GM23338 (cell line): ENCODE data around the gene CDH4. TPM values are rescaled to one million over a fixed set of nuclear protein-coding genes. Genes with fewer than 3 reads are reported as not detected.

Experiments used
- ATAC-seq: fragments of 200-7000 bp; cut with Tn5 transposase; 3 replicates; pipeline ENCODE4 v1.9.1; 2020
- DNase-seq: peaks from one replicate; pipeline ENCODE4 v3.0.0-alpha.2; 2015; ENCODE audit warnings: low spot score
- H2AFZ ChIP-seq: fragments of 200-600 bp; sonication (generic); 2 replicates; pipeline ENCODE4 v1.8.0; 2016; ENCODE audit warnings: antibody characterized with exemption, mild to moderate bottlenecking, moderate library complexity
- H3F3A ChIP-seq: fragments of 200-600 bp; sonication (generic); replicated peaks from 2 replicates; pipeline ENCODE4 v1.8.0; 2017; ENCODE audit warnings: antibody characterized with exemption, mixed run types, low read depth
- H3K27ac ChIP-seq: fragments of 200-600 bp; sonication (generic); 2 replicates; pipeline ENCODE4 v1.6.1; 2016; ENCODE audit warnings: low read depth
- H3K27me3 ChIP-seq: fragments of 200-600 bp; sonication (generic); 2 replicates; pipeline ENCODE4 v1.8.0; 2016; ENCODE audit warnings: mild to moderate bottlenecking, mixed run types, moderate library complexity; ENCODE audit not compliant: insufficient read depth
- H3K36me3 ChIP-seq: fragments of 200-600 bp; sonication (generic); 2 replicates; pipeline ENCODE4 v1.8.0; 2016; ENCODE audit warnings: mild to moderate bottlenecking; ENCODE audit not compliant: insufficient read depth
- H3K4me1 ChIP-seq: fragments of 200-600 bp; sonication (generic); 2 replicates; pipeline ENCODE4 v1.8.0; 2016; ENCODE audit warnings: mild to moderate bottlenecking, moderate library complexity; ENCODE audit not compliant: insufficient read depth
- H3K4me2 ChIP-seq: fragments of 200-600 bp; sonication (generic); 2 replicates; pipeline ENCODE4 v1.7.1; 2017; ENCODE audit warnings: mixed run types
- H3K4me3 ChIP-seq: fragments of 200-600 bp; sonication (generic); 2 replicates; pipeline ENCODE4 v1.6.1; 2016; ENCODE audit warnings: mixed run types
- H3K79me2 ChIP-seq: fragments of 200-600 bp; sonication (generic); replicated peaks from 2 replicates; pipeline ENCODE4 v1.8.0; 2017; ENCODE audit warnings: mild to moderate bottlenecking; ENCODE audit not compliant: insufficient read depth
- H3K9me2 ChIP-seq: fragments of 200-600 bp; sonication (generic); 2 replicates; pipeline ENCODE4 v1.8.0; 2017; ENCODE audit not compliant: insufficient read depth
- H4K20me1 ChIP-seq: fragments of 200-600 bp; sonication (generic); replicated peaks from 2 replicates; pipeline ENCODE4 v1.8.0; 2017; ENCODE audit warnings: mild to moderate bottlenecking; ENCODE audit not compliant: insufficient read depth
- H3K27ac Mint-ChIP-seq: 2 replicates; pipeline ENCODE4 v1.8.0; 2020; ENCODE audit warnings: inconsistent platforms, mild to moderate bottlenecking, moderate library complexity, mixed read lengths
- H3K27me3 Mint-ChIP-seq: 3 replicates; pipeline ENCODE4 v1.8.0; 2022; ENCODE audit warnings: low read depth, mild to moderate bottlenecking, moderate library complexity, mixed read lengths, inconsistent platforms; ENCODE audit not compliant: insufficient read depth, poor library complexity
- H3K36me3 Mint-ChIP-seq: 3 replicates; pipeline ENCODE4 v1.8.0; 2021; ENCODE audit warnings: low read depth, mild to moderate bottlenecking, inconsistent platforms, moderate library complexity, mixed read lengths
- H3K4me1 Mint-ChIP-seq: 3 replicates; pipeline ENCODE4 v1.8.0; 2020; ENCODE audit warnings: mild to moderate bottlenecking, inconsistent platforms, mixed read lengths
- H3K4me3 Mint-ChIP-seq: 3 replicates; pipeline ENCODE4 v1.8.0; 2021; ENCODE audit warnings: moderate library complexity, mild to moderate bottlenecking, inconsistent platforms, mixed read lengths
- H3K9me3 Mint-ChIP-seq: 3 replicates; pipeline ENCODE4 v1.8.0; 2020; ENCODE audit warnings: moderate library complexity, mild to moderate bottlenecking, inconsistent platforms, mixed read lengths
- CREB1 ChIP-seq: fragments of 250-450 bp; sonication (Bioruptor Pico); IDR thresholded peaks from 2 replicates; pipeline ENCODE4 v1.5.0; 2020; ENCODE audit warnings: low read depth, mild to moderate bottlenecking, moderate library complexity
- CTCF ChIP-seq, 2 experiments: fragments of 200-600 bp in 1 of 2; sonication (generic) in 1 of 2; conservative IDR thresholded peaks; 2 replicates each; pipeline versions ENCODE4 v1.5.1 to v1.6.1; 2016 to 2017; ENCODE audit warnings: antibody characterized with exemption in 2 of 2, low read depth in 2 of 2, mild to moderate bottlenecking in 2 of 2, moderate library complexity in 1 of 2
- EZH2 ChIP-seq: fragments of 200-600 bp; sonication (generic); IDR thresholded peaks from one replicate; pipeline ENCODE4 v1.8.0; 2017; ENCODE audit warnings: antibody characterized with exemption, mild to moderate bottlenecking, low read depth; ENCODE audit not compliant: unreplicated experiment
- EZH2phosphoT487 ChIP-seq: fragments of 200-600 bp; sonication (generic); IDR thresholded peaks from one replicate; pipeline ENCODE4 v1.8.1; 2018; ENCODE audit warnings: antibody characterized with exemption; ENCODE audit not compliant: unreplicated experiment
- JUNB ChIP-seq: IDR thresholded peaks from one replicate; pipeline ENCODE4 v1.6.1; 2016; ENCODE audit warnings: antibody characterized with exemption; ENCODE audit not compliant: unreplicated experiment
- NANOG ChIP-seq: IDR thresholded peaks from 2 replicates; pipeline ENCODE4 v1.6.1; 2016; ENCODE audit warnings: antibody characterized with exemption, borderline replicate concordance
- POLR2AphosphoS5 ChIP-seq: IDR thresholded peaks from 2 replicates; pipeline ENCODE4 v1.6.1; 2016; ENCODE audit warnings: antibody characterized with exemption, low read depth
- STAT1 ChIP-seq: IDR thresholded peaks from one replicate; pipeline ENCODE4 v1.6.1; 2016; ENCODE audit warnings: antibody characterized with exemption; ENCODE audit not compliant: unreplicated experiment
- ZNF114 ChIP-seq: fragments of 250-450 bp; sonication (Bioruptor Pico); IDR thresholded peaks from 2 replicates; pipeline ENCODE4 v1.5.0; 2020; ENCODE audit warnings: mild to moderate bottlenecking, moderate library complexity
- ZNF331 ChIP-seq: fragments of 250-450 bp; sonication (Bioruptor Pico); IDR thresholded peaks from 2 replicates; pipeline ENCODE4 v1.5.0; 2020; ENCODE audit warnings: low read depth, mild to moderate bottlenecking, moderate library complexity
- polyA plus RNA-seq: library from polyadenylated mRNA; unstranded; fragments of >200 nt; fragmentation: Nextera tagmentation; extraction: Ambion mirVana; gene quantifications from 2 replicates; pipeline ENCODE4 v1.2.1, GENCODE V29; 2016
- total RNA-seq: library from RNA; depleted of rRNA; stranded (reverse); fragments of >200 nt; shearing (Covaris generic); gene quantifications from 2 replicates; pipeline ENCODE4 v1.2.3, GENCODE V29; 2014
- TF ChIP-seq, protein P1 (sequence below): IDR thresholded peaks from one replicate; pipeline ENCODE4 v1.6.1; 2018; ENCODE audit warnings: antibody characterized with exemption; ENCODE audit not compliant: unreplicated experiment
- TF ChIP-seq, protein P2 (sequence below): fragments of 250-450 bp; sonication (Bioruptor Pico); IDR thresholded peaks from 2 replicates; pipeline ENCODE4 v1.5.0; 2020; ENCODE audit warnings: mild to moderate bottlenecking, moderate library complexity
- TF ChIP-seq, protein P3 (sequence below): IDR thresholded peaks from 2 replicates; pipeline ENCODE4 v1.6.1; 2016; ENCODE audit warnings: antibody characterized with exemption

CDH4 gene
- total and polyA plus RNA-seq, 2 experiments from 2014 or later, result 1.2 to 4.2 TPM

- H3K4me3 ChIP-seq, result no peak overlapping the region
- H3K27ac Mint-ChIP-seq, result no peak overlapping the region
- H4K20me1 ChIP-seq, result 0 out of 2 replicates have a peak, but pooled peaks cover 2% of the 10 kb centered on the region
- peaks cover 1% of the 10 kb centered on the region; the same call in 1 of the 3 replicates for H3K9me3 Mint-ChIP-seq
- no peaks in the 10 kb centered on the region for H3F3A ChIP-seq
- H3K36me3 Mint-ChIP-seq, result no peaks in the 10 kb centered on the region
- H3K27me3 Mint-ChIP-seq, result peaks cover 7% of the 10 kb centered on the region
- no peak overlapping the region for H3K4me2 ChIP-seq
- H3K4me1 Mint-ChIP-seq, result no peaks in the 10 kb centered on the region; the same call in 2 of the 3 replicates
- H3K36me3 ChIP-seq, result no peaks in the 10 kb centered on the region
- no peaks in the 10 kb centered on the region for H3K9me2 ChIP-seq
- no peak for TF ChIP-seq STAT1
- TF ChIP-seq ZNF114 (CRISPR knock-in tag), result no peak
- TF ChIP-seq, protein P1, sequence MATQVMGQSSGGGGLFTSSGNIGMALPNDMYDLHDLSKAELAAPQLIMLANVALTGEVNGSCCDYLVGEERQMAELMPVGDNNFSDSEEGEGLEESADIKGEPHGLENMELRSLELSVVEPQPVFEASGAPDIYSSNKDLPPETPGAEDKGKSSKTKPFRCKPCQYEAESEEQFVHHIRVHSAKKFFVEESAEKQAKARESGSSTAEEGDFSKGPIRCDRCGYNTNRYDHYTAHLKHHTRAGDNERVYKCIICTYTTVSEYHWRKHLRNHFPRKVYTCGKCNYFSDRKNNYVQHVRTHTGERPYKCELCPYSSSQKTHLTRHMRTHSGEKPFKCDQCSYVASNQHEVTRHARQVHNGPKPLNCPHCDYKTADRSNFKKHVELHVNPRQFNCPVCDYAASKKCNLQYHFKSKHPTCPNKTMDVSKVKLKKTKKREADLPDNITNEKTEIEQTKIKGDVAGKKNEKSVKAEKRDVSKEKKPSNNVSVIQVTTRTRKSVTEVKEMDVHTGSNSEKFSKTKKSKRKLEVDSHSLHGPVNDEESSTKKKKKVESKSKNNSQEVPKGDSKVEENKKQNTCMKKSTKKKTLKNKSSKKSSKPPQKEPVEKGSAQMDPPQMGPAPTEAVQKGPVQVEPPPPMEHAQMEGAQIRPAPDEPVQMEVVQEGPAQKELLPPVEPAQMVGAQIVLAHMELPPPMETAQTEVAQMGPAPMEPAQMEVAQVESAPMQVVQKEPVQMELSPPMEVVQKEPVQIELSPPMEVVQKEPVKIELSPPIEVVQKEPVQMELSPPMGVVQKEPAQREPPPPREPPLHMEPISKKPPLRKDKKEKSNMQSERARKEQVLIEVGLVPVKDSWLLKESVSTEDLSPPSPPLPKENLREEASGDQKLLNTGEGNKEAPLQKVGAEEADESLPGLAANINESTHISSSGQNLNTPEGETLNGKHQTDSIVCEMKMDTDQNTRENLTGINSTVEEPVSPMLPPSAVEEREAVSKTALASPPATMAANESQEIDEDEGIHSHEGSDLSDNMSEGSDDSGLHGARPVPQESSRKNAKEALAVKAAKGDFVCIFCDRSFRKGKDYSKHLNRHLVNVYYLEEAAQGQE, result no peak
- TF ChIP-seq EZH2, result no peak
- TF ChIP-seq CTCF (conservative IDR thresholded peaks at IDR 0.05; ENCODE audit: low read depth in 2 of 2), result no peak
- TF ChIP-seq NANOG, result no peak
- TF ChIP-seq, protein P2, sequence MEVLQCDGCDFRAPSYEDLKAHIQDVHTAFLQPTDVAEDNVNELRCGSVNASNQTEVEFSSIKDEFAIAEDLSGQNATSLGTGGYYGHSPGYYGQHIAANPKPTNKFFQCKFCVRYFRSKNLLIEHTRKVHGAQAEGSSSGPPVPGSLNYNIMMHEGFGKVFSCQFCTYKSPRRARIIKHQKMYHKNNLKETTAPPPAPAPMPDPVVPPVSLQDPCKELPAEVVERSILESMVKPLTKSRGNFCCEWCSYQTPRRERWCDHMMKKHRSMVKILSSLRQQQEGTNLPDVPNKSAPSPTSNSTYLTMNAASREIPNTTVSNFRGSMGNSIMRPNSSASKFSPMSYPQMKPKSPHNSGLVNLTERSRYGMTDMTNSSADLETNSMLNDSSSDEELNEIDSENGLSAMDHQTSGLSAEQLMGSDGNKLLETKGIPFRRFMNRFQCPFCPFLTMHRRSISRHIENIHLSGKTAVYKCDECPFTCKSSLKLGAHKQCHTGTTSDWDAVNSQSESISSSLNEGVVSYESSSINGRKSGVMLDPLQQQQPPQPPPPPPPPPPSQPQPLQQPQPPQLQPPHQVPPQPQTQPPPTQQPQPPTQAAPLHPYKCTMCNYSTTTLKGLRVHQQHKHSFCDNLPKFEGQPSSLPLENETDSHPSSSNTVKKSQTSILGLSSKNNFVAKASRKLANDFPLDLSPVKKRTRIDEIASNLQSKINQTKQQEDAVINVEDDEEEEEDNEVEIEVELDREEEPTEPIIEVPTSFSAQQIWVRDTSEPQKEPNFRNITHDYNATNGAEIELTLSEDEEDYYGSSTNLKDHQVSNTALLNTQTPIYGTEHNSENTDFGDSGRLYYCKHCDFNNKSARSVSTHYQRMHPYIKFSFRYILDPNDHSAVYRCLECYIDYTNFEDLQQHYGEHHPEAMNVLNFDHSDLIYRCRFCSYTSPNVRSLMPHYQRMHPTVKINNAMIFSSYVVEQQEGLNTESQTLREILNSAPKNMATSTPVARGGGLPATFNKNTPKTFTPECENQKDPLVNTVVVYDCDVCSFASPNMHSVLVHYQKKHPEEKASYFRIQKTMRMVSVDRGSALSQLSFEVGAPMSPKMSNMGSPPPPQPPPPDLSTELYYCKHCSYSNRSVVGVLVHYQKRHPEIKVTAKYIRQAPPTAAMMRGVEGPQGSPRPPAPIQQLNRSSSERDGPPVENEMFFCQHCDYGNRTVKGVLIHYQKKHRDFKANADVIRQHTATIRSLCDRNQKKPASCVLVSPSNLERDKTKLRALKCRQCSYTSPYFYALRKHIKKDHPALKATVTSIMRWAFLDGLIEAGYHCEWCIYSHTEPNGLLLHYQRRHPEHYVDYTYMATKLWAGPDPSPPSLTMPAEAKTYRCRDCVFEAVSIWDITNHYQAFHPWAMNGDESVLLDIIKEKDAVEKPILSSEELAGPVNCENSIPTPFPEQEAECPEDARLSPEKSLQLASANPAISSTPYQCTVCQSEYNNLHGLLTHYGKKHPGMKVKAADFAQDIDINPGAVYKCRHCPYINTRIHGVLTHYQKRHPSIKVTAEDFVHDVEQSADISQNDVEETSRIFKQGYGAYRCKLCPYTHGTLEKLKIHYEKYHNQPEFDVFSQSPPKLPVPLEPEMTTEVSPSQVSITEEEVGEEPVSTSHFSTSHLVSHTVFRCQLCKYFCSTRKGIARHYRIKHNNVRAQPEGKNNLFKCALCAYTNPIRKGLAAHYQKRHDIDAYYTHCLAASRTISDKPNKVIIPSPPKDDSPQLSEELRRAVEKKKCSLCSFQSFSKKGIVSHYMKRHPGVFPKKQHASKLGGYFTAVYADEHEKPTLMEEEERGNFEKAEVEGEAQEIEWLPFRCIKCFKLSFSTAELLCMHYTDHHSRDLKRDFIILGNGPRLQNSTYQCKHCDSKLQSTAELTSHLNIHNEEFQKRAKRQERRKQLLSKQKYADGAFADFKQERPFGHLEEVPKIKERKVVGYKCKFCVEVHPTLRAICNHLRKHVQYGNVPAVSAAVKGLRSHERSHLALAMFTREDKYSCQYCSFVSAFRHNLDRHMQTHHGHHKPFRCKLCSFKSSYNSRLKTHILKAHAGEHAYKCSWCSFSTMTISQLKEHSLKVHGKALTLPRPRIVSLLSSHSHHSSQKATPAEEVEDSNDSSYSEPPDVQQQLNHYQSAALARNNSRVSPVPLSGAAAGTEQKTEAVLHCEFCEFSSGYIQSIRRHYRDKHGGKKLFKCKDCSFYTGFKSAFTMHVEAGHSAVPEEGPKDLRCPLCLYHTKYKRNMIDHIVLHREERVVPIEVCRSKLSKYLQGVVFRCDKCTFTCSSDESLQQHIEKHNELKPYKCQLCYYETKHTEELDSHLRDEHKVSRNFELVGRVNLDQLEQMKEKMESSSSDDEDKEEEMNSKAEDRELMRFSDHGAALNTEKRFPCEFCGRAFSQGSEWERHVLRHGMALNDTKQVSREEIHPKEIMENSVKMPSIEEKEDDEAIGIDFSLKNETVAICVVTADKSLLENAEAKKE, result no peak
- no peak for TF ChIP-seq EZH2phosphoT487
- TF ChIP-seq JUNB, result no peak
- TF ChIP-seq CREB1 (CRISPR knock-in tag), result no peak
- TF ChIP-seq, protein P3, sequence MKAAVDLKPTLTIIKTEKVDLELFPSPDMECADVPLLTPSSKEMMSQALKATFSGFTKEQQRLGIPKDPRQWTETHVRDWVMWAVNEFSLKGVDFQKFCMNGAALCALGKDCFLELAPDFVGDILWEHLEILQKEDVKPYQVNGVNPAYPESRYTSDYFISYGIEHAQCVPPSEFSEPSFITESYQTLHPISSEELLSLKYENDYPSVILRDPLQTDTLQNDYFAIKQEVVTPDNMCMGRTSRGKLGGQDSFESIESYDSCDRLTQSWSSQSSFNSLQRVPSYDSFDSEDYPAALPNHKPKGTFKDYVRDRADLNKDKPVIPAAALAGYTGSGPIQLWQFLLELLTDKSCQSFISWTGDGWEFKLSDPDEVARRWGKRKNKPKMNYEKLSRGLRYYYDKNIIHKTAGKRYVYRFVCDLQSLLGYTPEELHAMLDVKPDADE, result no peak
- no peak for TF ChIP-seq POLR2AphosphoS5
- no peak for TF ChIP-seq ZNF331
- H3K27ac ChIP-seq, result no peak overlapping the region
- no peaks in the 10 kb centered on the region for H3K27me3 ChIP-seq
- H3K4me1 ChIP-seq, result no peaks in the 10 kb centered on the region
- H3K4me3 Mint-ChIP-seq, result no peak overlapping the region
- H3K79me2 ChIP-seq, result no peaks in the 10 kb centered on the region
- DNase-seq (no peak), ATAC-seq (no peak)
- no peak overlapping the region for H2AFZ ChIP-seq
Observed at GRCh38 chr20:61744691-61745396, 492.8 kb downstream of the CDH4 start.
